Measurements from ENCODE around the gene NHP2.

The NHP2 gene

DNA sequence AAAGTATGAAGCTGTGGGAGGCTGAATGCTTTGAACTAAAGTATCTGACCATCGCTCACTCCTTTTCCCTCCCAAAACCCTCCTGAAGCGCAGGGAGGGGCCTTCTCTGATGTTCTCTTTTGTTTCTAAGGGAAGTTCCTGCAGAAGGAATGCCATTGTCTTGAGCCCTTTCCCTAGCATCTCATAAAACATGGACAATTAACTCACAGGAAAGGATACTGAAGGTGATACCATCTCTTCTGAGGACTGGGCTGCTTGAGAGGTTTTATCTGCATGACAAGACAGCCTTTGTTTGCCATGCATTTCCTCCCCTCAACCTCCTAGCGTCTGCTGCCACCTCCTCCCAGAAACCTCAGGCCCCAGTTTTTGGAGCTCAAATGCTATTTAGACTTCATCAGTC is 27.1 kb downstream of the NHP2 start:
- H3K4me3 ChIP-seq (ENCODE audit: low read depth in 1 of 2, low read length in 1 of 2): no peak overlapping the region
- no peaks in the 10 kb centered on the region for H3K36me3 ChIP-seq
- no peaks in the 10 kb centered on the region for H3K9me3 ChIP-seq
- peaks cover 9 to 10% of the 10 kb centered on the region in 2 experiments for H3K4me1 ChIP-seq (ENCODE audit: control insufficient read depth in 1 of 2, insufficient read depth in 1 of 2, low read depth in 1 of 2, low read length in 1 of 2)
- H3K27ac ChIP-seq: no peak overlapping the region
- H3K27me3 ChIP-seq: peaks cover 8% of the 10 kb centered on the region
- TF ChIP-seq, protein P1, sequence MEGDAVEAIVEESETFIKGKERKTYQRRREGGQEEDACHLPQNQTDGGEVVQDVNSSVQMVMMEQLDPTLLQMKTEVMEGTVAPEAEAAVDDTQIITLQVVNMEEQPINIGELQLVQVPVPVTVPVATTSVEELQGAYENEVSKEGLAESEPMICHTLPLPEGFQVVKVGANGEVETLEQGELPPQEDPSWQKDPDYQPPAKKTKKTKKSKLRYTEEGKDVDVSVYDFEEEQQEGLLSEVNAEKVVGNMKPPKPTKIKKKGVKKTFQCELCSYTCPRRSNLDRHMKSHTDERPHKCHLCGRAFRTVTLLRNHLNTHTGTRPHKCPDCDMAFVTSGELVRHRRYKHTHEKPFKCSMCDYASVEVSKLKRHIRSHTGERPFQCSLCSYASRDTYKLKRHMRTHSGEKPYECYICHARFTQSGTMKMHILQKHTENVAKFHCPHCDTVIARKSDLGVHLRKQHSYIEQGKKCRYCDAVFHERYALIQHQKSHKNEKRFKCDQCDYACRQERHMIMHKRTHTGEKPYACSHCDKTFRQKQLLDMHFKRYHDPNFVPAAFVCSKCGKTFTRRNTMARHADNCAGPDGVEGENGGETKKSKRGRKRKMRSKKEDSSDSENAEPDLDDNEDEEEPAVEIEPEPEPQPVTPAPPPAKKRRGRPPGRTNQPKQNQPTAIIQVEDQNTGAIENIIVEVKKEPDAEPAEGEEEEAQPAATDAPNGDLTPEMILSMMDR (IDR thresholded peaks at IDR 0.05): no peak

DNA sequence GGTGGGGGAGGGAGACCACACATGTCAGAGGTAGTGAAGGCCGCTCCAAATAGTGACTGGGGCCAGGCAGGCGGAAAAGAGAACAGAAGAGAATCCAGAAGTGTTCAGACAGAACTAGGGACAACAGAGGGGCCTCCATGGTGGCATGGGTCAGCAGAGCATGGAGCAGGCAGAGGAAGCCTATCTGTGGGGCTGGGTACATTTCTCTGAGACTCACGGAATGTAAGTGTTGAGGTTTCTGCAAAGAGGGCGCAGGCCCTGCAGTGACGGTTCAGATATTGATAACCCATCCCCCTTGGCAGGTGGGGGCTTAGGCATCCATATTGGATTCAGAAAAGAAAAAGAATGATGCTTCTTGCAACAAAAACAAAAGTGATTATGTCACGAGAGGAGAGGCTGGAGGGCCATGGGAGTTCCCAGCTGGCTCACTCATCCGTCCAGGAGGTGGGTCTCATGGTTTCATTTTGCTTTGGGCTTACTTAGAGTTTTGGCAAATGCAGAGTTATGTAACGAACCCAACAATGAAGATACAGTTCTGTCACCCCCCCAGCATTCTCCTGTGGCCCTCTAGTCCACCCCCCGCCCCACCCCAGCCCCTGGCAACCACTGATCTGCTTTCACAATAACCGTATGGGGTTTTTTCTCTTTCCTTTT is 28.3 kb downstream of the NHP2 start:
- Histone ChIP-seq H3K4me1 (ENCODE audit: control insufficient read depth in 1 of 2, insufficient read depth in 1 of 2, low read depth in 1 of 2, low read length in 1 of 2) (peaks cover 3 to 12% of the 10 kb centered on the region in 2 experiments), H3K36me3 (no peaks in the 10 kb centered on the region), H3K4me3 (ENCODE audit: low read depth in 1 of 2, low read length in 1 of 2) (no peak overlapping the region), H3K27me3 (peaks cover 20% of the 10 kb centered on the region), H3K27ac (no peak overlapping the region), H3K9me3 (no peaks in the 10 kb centered on the region)
- TF ChIP-seq, protein P1 (IDR thresholded peaks at IDR 0.05): no peak

DNA sequence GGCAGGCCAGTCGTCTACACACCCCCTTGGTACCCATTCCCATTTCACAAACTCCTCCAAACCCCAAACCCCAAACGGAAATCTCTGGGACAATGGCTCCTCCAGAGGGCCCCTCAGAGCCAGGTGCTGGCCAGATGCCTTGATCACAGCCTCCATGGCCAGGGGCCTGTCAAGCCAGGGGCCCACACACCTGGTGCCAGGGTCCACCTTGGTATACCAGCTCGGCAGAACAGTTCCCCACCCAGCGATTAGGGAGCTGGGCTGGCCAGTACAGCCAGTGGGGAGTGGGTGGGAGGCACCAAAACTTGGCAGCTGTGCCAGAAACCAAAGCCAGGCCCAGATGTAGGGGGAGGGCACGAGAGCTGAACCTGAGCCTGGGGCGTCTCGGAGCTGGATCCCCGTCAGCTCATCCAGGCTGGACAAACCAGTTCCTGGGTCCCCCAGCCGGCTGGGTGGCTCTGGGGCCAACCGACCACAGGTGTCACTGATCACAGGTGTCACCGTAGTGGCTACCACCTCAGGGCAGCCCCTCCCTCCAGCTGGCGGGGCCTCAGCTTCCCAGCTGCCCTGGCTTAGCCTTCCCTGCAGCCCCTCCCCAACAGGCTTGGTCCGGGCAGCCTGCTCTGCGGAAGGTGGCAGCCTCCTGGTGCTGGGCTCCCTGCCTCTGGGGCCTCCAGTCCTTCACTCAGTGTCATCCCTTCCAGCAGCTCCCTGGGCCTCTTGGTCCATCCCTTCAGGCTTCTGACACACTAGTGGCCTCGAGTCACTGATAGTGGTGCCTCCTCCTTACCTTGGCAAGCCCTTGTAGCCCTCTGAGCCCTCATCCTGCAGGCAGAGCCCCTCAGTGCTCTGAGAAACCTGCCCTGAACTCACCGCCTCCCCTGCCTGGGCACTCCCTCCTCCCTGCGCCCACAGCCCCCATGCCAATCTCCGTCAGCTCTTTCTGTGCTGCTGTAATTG is 29.4 kb downstream of the NHP2 start:
- Histone ChIP-seq H3K4me1 (ENCODE audit: control insufficient read depth in 1 of 2, insufficient read depth in 1 of 2, low read depth in 1 of 2, low read length in 1 of 2) (peaks cover 0 to 12% of the 10 kb centered on the region in 2 experiments), H3K4me3 (ENCODE audit: low read depth in 1 of 2, low read length in 1 of 2) (no peak overlapping the region), H3K27ac (no peak overlapping the region), H3K27me3 (peaks cover 29% of the 10 kb centered on the region), H3K36me3 (no peaks in the 10 kb centered on the region), H3K9me3 (no peaks in the 10 kb centered on the region)
- TF ChIP-seq, protein P1 (IDR thresholded peaks at IDR 0.05): no peak

DNA sequence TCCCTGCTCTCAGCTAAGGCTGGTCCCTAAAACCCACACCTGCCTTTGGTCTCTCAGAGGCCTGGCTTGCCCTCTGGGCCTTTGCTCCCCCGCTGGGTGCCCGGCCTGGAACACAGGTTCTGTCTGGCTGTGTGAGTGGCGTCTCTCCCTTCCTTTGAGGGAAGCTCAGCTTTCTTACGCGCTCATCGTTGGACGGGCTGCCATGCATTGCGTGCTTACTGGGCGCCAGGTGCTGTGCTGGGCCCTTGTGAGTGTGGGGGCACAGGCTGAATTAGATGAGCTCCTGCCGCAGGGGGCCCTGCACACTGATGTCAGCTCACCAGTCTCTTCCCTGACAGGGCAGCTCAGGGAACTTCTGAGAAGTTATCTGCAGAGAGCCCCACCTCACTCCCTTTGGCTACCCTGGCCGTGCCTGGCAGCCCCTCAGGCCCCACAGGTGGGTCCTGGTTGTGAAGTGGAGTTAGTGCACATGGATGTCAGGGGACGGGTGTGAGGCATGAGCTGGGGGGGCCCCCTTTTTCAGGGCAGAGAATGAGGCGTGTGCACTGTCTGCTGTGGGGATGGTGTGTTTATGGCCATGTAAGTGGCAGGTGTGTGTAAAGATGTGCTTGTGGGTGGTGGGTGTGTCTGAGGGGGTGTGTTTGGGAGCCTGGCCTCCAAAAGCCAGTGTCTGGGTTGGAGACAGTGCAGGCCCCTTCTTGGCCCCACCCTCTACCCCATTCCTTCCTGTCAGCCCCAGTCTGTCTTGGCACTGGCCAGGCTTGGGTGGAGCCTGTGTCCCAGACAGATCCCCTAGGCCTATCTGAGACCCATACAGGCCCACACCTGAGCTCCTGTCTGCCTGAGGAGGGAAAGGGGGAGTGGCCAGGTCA is 30.4 kb downstream of the NHP2 start:
- TF ChIP-seq, protein P1 (IDR thresholded peaks at IDR 0.05): no peak
- peaks cover 2 to 14% of the 10 kb centered on the region in 2 experiments for H3K4me1 ChIP-seq (ENCODE audit: control insufficient read depth in 1 of 2, insufficient read depth in 1 of 2, low read depth in 1 of 2, low read length in 1 of 2)

DNA sequence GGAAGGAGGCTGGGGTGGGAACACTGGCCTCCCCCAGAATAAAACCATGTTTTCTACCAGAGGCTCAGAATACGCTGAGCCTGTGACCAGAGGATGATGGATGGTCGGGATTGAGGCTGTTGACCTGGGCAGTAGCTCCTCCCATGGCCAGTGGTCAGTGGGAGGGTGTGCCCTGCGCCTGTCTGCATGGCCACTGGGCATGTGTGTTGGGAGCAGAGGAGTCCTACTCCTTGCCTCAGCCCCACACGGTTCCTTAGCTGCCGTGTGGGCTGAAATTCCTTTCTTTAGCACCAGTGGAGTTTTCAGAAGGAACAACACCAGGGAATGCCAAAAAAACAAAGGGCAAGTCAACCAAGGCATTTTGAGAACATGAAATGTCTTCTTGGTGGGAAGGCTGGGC is 31.3 kb downstream of the NHP2 start:
- no peaks in the 10 kb centered on the region for H3K36me3 ChIP-seq
- no peak overlapping the region for H3K4me3 ChIP-seq (ENCODE audit: low read depth in 1 of 2, low read length in 1 of 2)
- H3K9me3 ChIP-seq: no peaks in the 10 kb centered on the region
- no peak overlapping the region for H3K27ac ChIP-seq
- TF ChIP-seq, protein P1 (IDR thresholded peaks at IDR 0.05): no peak
- H3K27me3 ChIP-seq: peaks cover 45% of the 10 kb centered on the region
- H3K4me1 ChIP-seq (ENCODE audit: control insufficient read depth in 1 of 2, insufficient read depth in 1 of 2, low read depth in 1 of 2, low read length in 1 of 2): peaks cover 5 to 17% of the 10 kb centered on the region in 2 experiments

More for the DNA sequence above, 30.4 kb downstream of the NHP2 start:
- H3K27me3 ChIP-seq: peaks cover 36% of the 10 kb centered on the region
- no peaks in the 10 kb centered on the region for H3K36me3 ChIP-seq
- H3K9me3 ChIP-seq: no peaks in the 10 kb centered on the region
- H3K4me3 ChIP-seq (ENCODE audit: low read depth in 1 of 2, low read length in 1 of 2): no peak overlapping the region
- H3K27ac ChIP-seq: no peak overlapping the region

Data from neutrophil (primary cell).